T-helper 9 cell (primary cell): ENCODE results near the gene TIPIN.
A peak's percentile ranks its signal among the peaks of the same experiment; 100 is the strongest.

ENCODE experiments used
- DNase-seq: peaks from one replicate; pipeline ENCODE4 v3.0.0-alpha.2; 2020

TIPIN gene

DNA sequence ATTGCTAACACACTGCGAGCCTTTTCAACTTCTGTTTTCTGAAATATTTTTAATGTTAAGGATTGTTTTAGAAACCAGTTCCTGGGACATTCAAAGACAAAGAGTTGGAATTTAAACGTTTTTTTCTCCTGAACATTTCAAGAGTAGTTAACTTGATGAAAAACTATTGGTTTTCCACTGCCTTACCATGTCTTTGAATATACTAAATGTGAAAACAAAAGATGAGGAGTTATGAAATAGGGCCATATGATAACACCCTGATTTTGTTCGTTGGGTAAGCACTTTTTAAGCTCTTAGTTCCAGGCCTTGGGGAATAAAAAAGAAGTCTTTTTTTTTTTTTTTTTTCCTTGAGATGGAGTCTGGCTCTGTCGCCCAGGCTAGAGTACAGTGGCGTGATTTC, 60.3 kb downstream of the TIPIN start:
- DNase-seq: no peak

DNA sequence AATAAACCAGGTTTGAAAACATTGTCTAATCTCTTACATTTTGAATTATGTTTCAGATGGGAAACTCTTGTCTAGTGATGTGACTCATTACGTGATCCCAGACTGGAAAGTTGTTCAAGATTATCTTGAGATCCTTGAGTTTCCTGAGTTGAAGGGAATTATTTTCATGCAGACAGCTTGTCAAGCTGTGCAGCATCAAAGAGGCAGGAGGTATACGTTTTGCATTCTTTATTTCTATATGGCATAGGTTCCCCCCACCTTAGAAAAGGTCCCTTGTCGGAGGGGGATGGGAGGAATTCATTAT, 61.6 kb downstream of the TIPIN start:
- no peak for DNase-seq

DNA sequence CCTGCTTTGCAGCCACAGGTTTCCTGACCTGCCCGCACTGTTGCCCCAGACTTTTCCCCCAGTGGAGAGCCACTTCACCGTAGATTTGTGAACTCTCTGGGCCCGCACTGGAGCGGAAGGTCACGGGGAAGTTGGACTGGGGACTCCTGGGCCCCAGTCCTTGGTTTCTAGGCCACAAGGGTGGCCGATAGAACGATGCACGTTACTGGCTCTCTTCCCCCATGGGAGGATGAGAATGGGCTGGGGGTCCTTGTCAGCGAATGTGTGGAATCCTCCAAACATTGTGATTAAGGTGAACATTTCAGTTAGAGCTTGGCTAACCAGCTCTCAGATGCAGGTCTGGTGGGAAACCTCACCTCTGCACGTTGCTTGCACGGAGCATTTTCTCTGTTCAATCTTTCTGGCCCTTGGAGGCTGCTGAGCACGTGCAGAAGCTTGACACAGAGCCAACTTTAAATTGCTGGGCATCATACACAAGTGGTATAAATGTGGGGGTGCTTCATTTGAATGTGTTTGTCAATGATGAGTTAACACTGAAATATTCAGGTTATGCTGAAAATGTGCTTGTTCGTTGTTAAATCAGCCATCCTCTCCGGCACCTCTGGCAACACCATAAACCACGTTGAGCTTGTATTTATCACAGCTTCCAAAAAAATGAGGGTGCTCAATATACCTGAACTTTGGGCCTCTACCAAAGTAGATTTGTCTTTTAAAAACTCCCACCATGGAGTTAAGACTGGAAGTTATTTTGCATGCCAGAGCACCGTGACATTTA, 62.1 kb downstream of the TIPIN start:
- no peak for DNase-seq

DNA sequence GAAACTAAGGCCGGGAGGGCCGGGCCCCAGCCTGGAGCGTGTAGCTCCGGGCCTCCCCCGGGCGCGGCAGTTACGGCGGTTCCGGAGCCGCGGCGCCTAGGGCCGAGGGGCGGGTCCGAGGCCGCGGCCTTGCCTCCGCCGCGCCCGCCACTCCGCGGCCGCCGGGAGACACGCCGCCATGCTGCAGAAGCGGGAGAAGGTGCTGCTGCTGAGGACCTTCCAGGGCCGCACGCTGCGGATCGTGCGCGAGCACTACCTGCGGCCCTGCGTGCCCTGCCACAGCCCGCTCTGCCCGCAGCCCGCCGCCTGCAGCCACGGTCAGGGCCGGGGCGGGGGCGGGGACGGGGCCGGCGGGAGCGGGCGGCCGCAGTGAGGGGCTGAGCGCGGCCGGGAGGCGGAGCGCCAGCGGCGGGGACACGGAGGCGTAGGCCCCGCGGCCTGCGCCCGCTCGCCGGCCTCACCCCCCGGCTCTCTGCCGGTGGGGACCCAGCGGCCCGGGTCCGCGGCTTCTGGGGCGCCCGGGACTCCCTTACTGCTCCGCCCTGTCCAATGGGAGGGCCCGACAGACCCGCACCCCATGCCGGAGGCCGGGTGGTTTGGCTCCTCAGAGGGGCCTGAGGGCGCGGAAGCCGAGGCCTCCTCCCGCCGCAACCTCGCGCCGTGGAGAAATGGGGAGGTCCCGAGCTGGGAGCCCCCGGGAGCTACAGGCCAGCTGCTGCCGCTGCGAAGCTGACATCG, 62.9 kb downstream of the TIPIN start, which contains the start of gene DIS3L:
Gene DIS3L, plus strand, starts transcription at position 150 of the 738 bp plus-strand sequence. Its CDS starts 29 bp downstream, at position 179.
- DNase-seq: peak; percentile 43

DNA sequence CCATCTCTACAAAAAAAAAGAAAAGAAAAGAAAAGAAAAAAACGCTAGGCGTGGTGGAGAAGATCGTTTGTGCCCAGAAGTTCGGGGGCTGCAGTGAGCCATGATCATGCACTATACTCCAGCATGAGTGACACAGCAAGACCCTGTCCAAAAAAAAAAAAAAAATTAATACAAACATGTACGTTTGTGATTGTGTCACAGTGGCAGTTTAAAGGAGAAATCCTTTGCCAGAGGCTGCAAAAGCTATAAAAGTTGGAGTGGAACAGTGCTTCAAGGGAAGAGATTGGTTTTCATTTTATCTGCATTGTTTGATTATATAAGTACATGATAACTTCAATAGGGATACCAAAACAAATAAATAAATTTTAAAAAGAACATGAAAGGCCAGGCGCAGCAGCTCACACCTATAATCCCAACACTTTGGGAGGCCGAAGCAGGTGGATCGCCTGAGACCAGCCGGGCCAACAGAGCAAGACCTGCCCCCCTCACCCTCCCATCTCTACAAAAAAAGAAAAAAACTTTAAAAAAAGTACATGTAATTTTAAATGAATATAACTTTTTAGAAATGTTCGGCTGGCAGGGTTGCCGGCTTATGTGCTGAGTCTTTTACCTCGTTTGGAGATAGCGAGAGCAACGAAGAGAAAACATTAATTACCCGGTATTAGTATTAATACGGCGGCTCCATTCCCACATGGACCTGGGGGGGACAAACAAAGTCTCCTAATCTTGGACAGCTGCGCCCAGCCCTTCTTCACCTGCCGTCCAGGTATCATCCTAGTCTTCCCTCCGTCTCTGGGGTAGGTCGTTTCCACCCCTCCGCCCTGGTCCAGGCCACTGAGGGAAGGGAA, 63.7 kb downstream of the TIPIN start:
- no peak for DNase-seq

DNA sequence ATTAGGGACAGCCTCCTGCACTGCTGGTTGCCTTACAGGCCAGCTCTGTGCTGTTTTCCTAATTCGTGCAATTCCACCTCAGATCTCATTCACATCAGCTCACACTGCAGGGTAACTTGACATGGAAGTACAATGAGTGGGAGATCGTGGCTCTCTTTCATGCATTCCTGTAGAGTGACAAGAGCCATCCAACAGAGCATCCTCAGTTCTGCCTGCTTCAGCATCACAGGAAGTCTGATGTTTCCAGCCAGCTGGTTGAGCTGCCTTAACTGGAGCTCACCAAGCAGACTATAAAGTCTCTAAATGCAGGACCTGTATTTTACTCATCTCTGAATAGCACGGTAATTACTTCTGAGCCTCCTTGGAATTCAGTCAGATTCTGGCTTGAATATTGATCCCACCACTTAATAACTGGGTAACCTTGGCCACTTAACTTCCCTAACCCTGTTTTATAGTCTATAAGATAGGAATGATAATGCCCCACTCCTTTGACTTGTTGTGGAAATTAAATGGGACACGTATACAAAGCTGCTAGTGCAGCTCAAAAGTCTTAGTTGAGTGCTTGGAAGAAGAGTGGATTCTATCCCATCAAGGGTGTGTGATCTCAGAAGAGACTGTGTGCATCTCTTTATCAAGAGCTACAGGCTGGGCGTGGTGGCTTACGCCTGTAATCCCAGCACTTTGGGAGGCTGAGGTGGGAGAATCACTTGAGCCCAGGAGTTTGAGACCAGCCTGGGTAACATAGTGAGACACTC, 64.5 kb downstream of the TIPIN start:
- no peak for DNase-seq

DNA sequence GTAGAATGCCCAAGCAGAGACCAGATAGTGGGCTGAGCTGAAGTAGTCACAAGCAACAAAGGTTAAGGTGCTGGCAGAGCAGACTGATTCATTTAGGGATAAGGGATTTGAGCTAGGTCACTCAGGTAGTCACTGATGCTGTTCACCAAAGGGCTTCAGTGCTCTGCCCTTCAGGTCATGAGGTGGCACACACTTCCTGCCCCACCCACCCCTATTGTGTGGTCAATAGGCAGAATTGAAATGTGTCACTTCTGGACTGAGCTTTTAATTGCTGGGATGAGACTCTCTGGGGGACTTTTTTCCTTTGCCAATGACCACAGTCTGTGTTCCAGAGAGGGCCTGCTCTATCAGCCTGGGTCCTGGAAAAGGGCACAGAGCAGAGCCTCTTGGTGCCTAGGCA, 66.0 kb downstream of the TIPIN start:
- no peak for DNase-seq

DNA sequence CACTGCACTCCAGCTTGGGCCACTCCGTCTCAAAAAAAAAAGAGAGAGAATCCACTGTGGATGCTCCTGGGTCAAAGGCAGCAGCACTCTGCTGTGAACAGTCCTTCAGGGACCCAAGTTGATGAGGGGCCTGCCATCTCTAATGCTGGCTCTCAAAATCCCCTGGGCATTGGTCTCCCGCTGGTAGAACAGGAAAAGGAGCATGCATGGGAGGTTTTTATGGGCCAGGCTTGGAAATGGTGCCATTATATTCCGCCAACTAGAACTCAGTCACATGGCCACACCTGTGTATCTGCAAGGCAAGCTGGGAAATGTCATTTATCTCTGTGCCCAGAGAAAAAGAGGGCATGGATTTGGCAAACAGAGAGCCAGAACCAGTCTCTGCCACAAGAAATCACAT, 66.5 kb downstream of the TIPIN start:
- no peak for DNase-seq

DNA sequence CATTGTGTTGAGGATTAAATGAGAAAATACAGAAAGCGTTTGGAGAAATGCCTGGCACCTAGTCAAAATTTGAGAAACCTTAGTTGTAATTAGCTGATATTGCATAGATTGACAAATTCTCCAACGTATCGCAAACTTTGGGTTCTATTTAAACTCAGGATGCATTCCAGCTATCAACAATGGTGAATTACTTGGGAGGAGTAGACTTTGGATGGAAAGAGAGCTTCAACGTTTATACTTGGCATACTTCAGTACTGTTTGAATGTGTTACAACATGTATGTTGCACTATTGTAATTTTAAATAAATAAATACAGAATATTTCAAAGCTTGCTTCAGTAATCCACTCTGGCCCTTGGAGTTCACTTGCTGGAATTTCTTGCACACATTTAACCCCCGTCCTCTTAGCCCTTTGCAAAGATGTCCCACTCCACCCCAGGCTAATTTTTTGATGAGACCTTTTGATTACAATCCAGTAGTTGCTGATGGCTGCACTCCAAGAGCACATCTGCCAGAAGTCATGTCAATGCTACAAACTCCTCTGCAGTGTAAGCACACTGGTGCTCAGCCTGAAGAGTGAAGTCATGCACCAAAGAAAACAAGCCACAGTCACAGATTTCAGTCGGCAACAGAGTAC, 67.8 kb downstream of the TIPIN start:
- DNase-seq: no peak

DNA sequence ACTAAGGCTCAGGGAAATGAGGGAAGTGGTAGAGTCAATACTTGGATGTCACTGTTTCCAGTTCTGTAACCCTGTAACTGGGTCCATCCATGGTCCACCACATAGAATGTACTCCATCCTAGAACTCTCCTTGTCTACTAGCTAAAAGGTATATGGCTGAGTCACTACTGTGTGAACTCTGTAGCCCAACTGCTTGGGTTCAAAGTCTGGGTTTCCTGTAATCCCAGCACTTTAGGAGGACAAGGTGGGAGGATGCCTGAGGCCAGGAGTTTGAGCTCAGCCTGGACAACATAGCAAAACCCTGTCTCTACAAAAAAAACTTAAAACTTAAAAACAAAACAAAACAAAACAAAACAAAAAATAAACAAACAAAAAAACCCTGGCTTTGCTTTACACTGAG, 68.4 kb downstream of the TIPIN start:
- DNase-seq: no peak

DNA sequence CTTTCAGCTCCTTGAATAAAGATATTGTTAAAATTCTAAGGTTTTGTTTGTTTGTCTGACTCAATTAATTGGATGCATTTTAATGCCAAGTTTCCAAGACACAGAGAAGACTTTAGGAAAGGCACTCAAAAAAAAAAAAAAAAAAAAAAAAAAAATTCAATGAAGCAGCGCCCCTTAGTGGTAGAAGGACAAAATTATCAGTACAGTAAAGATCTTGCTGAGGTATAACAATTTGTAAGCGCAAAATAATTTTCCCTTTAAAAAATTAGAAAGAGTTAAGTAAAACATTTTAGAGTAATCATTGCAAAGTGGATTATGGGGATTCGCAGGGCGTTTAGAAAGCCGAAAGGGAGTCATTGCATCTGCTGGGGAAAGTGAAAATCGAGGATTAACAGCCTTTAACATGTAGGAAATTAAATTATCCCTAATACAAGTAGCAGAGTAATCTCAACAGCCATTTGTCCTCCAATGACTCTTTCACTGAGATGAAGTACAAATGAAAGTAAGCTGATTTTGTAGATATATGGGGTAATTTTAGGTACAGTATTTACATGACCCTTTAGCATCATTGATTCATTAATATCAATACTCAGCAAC, 68.9 kb downstream of the TIPIN start:
- DNase-seq: no peak
